GM18907 (cell line): ENCODE measurements around the gene MYH14.

ENCODE experiments used
- ATAC-seq: cut with Tn5 transposase; IDR thresholded peaks from one replicate; pipeline ENCODE4 v1.9.1; 2021; ENCODE audit warnings: mild to moderate bottlenecking, moderate library complexity; ENCODE audit not compliant: unreplicated experiment

MYH14 gene

GRCh38 chr19:50192463-50193211, 10.8 kb upstream of the MYH14 start:
- no peak for ATAC-seq

DNA sequence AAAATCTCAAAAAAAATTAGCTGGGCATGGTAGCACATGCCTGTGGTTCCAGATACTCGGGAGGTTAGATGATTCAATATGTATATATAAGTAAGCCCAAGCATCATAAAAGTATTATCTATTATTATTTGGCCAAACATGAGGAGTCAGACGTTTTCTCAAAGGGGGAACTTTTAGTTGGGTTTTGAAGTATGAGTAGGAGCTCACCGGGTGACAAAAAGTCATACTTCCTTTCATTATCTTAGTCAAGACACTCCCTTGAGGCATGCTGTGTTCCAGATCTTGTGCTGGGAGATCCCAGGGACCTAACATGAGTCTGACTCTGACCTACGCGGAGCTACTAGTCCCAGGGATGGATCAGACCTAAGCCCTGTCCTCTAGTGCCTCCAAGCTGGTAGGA, 8.2 kb upstream of the MYH14 start:
- no peak for ATAC-seq

GRCh38 chr19:50196322-50196932, 7.0 kb upstream of the MYH14 start:
- no peak for ATAC-seq

GRCh38 chr19:50197348-50197747, 6.1 kb upstream of the MYH14 start:
- ATAC-seq, result no peak

- no peak for ATAC-seq
Observed at GRCh38 chr19:50198431-50199258, 4.8 kb upstream of the MYH14 start.

DNA sequence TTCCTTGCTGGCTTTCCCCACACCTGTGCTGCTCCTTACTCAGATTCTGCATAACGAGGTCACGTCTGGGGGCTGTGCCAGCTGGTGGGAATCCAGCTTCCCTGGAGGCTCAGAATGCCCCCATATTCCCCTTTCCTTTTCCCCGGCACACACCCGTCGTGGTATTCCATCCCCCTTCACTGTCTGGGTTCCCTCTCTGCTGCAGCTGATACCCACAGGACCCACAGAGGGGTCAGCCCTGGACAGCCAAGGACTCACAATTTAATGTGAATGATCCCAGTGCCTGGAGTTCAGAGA, 4.2 kb upstream of the MYH14 start:
- no peak for ATAC-seq

DNA sequence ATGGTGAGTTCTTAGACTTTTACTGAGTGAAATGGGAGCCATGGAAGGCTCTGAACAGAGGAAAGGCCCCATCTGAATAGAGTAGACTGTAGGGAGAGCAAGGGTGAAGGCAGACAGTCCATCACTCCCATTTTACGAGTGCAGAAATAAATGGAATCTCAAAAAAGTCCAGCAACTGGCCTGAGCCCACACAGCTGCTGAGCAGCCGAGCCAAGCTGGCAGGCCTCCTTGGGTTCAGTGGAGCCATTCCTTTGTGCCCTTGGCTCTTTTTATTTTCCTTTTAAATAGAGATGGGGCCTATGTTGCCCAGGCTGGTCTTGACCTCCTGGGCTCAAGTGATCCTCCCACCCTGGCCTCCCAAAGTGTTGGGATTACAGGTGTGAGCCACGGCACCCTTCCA, 1.0 kb upstream of the MYH14 start:
- no peak for ATAC-seq

GRCh38 chr19:50202962-50203280, 501 bp upstream of the MYH14 start:
- ATAC-seq, result no peak

GRCh38 chr19:50204081-50204428, 633 bp downstream of the MYH14 start:
- ATAC-seq, result no peak

DNA sequence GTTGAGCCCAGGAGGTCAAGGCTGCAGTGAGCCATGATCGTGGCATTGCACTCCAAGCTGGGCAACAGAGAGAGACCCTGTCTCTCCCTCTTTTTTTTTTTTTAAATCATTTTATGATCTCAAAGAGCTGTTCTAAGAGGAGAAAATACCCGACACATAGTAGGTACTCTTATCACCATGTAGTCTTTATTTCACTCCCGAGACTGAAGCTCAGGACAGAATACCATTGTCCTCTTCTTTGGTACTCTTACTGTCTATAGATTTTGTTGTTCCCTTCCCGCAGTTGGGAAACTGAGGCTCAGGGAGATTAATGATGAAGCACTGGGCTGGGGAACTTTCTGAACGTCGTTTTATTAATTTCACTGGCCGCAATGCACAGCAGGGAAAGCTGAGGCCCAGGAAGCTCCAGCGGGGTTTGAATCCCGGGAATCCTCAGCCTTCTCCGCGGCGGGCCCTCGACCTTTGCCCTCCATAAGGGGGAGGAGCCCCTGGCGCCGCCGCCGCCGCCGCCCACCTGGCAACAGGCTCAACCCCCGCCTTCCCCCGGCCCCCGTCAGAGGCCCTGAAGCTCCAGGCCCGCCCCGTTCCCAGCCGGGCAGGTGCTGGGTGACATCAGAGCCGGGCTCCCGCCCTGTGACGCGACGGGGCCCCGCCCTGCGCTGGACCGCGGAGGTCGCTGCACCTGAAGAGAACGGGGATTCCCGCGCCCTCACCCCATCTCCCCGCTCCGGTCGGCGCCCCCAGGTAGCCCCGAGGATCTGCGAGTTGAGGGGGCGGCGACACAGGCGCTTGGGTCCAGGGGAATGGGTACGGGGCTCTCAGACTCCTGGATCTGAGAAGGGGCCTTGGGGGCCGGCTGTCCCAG, 1.6 kb downstream of the MYH14 start:
- no peak for ATAC-seq

- ATAC-seq, result no peak
Observed at GRCh38 chr19:50205681-50206138, 2.3 kb downstream of the MYH14 start.

- ATAC-seq, result no peak
Observed at GRCh38 chr19:50206191-50206590, 2.8 kb downstream of the MYH14 start.

DNA sequence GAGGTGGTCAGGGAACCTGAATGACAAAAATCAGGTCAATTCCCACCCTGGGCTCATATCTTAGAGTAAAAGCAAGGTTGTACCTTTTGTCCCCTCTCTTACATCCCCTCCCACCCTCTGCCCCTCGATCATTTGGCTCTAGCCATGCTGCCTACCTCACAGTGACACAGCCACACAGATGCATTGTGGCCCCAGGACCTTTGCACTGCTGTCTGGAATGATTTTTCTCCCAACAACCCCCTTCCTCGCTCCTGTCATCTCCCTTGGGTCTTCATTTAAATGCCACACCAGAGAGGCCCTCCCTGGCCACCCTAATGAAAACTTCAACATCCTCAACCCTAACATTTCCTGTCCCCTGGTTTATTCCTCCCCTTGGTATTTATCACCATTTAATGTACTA, 4.3 kb downstream of the MYH14 start:
- ATAC-seq, result no peak

DNA sequence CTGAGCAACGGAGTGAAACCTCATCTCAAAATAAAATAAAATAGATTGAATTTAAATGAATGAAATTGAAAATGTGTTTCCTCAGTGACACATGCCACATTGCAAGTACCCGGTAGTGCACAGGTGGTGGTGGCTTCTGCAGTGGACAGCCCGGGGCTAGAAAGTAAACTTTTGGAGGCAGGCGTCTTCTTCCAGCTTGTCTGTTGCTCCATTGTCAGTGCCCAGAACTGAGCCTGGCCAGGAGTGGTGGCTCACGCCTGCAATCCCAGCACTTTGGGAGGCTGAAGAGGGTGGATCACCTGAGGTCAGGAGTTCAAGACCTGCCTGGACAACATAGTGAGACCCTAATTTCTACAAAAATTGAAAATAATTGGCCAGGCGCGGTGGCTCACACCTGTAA, 5.7 kb downstream of the MYH14 start:
- no peak for ATAC-seq

DNA sequence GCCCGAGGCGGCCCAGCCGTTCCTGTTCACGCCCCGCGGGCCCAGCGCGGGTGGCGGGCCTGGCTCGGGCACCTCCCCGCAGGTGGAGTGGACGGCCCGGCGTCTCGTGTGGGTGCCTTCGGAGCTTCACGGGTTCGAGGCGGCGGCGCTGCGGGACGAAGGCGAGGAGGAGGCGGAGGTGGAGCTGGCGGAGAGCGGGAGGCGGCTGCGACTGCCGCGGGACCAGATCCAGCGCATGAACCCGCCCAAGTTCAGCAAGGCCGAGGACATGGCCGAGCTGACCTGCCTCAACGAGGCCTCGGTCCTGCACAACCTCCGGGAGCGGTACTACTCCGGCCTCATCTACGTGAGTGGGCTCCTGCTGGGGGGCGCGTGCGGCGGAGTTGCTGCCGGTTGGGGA, 7.0 kb downstream of the MYH14 start:
- ATAC-seq, result no peak

- no peak for ATAC-seq
Observed at GRCh38 chr19:50213925-50214324, 10.5 kb downstream of the MYH14 start.

- ATAC-seq, result no peak
Observed at GRCh38 chr19:50214699-50215543, 11.5 kb downstream of the MYH14 start.

DNA sequence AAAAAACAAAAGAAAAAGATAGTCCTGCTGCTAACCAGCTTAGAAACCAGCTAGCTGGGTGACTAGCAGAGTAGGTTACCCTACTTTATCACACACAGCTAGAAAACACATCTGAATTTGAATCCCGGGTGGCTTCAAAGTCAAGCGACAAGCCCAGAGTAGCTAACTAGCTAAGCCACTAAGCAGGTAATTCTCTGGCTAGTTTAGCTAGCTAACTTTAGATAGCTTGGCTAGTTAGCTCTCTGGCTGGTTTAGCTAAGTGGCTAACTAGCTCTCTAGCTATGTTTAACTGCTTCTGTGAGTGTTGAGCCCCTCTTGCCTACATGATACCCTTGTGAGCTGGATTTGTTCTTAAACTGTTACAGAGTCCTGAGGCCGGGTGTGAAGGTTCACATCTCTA, 12.4 kb downstream of the MYH14 start:
- ATAC-seq, result no peak

GRCh38 chr19:50221087-50221486, 17.7 kb downstream of the MYH14 start:
- ATAC-seq, result no peak

DNA sequence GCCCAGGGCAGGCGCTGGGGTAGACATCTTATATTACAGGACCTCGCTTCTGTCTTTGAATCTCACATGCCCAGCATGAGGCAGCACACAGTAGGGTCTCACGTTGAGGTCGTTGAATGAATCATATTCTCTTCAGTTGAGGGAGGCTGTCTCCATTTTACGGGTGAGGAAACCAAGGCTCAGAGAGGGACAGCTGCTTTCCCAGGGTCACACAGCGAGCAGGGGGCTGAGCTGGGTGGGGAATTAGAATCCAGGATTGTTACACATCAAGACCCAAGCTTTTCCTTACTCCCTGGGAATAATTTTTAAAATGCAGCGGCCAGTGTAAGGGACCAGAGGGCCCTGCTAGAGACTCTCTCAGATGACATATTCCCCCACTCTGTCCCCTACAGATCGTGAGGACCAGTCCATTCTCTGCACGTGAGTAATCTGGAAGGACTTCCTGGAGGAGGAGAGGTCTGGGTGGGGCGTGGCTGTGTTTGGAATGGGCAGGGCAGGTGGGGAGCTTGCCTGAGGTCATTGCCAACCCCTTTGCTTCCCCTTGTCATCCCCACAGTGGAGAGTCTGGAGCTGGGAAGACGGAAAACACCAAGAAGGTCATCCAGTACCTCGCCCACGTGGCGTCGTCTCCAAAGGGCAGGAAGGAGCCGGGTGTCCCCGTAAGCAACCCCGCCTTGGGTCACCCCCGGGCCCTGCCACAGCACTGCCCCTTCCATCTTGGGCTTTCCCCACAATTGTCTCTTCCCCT, 19.4 kb downstream of the MYH14 start:
- no peak for ATAC-seq
